Mesenteric fat pad (tissue), 1 donor: ENCODE results near the gene CLDN17. TPM values are rescaled to one million over a fixed set of nuclear protein-coding genes. Genes with fewer than 3 reads are reported as not detected.

ENCODE experiments used
- DNase-seq: peaks from one replicate; pipeline ENCODE4 v3.0.0-alpha.2; 2020; ENCODE audit warnings: low spot score
- total RNA-seq: library from RNA; stranded (reverse); fragmentation: NEBNext Ultra II Directional; extraction: Animal tissue kit (Norgen Biotek cat#: 25700); gene quantifications from one replicate; pipeline ENCODE4 v1.2.1, GENCODE V29; 2021
- donor health status: DM: yes; HTN: yes; CAD: no.

The CLDN17 gene
- total RNA-seq, 1 donor from 2014 or later: not detected

DNA sequence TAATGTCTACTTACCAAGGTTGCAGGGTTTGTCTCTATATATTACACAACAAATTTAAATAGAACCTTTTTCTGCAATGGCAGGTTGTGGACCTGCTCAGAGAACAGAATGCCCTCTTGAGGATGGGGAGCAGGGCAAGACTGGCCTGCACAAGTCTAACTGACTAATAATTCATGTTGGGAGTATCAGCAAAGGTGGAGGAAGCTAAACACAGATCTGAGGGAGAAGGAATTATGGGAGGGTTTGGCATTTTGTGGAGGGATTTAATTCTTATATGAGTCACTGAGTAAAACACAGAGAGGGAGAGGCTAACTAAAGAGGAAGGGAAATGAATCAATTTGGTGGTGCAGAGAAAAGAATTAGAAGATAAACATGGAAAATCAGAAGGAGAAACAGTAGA lies 40.0 kb downstream of the CLDN17 start:
- DNase-seq: no peak

GRCh38 chr21:30117631-30118030 lies 49.0 kb downstream of the CLDN17 start:
- no peak for DNase-seq

DNA sequence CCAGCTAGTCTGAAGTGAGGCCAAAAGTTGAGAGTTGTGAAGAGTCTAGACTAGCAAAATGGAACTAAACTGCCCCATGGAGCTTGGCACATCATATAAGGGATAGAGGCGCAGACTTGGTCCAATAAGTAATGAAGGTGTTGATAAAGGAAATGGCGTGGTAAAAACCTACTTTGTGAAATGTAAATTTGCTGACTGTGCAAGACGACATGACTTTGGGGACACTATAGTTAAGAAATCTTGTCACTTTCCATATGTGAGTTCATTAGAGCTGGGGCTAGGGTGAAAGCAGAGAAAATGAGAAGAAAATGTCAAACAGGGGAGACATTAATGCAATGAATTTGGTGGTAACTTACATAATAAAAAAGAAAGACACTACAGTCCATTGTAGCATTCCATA lies 50.1 kb downstream of the CLDN17 start:
- no peak for DNase-seq

Other genes starting within 250 kb of the CLDN17 start
- gene GRIK1, start 226.8 kb downstream of the CLDN17 start, total RNA-seq: 0.16 TPM
- gene CLDN8, start 49.3 kb upstream of the CLDN17 start, total RNA-seq: not detected
- not detected for gene KRTAP24-1, start 116.1 kb upstream of the CLDN17 start, total RNA-seq
- not detected for gene KRTAP25-1, start 122.7 kb upstream of the CLDN17 start, total RNA-seq
- not detected for gene KRTAP26-1, start 153.5 kb upstream of the CLDN17 start, total RNA-seq
- not detected for gene KRTAP27-1, start 170.9 kb upstream of the CLDN17 start, total RNA-seq
- not detected for gene KRTAP23-1, start 181.8 kb upstream of the CLDN17 start, total RNA-seq
- not detected for gene KRTAP13-2, start 205.5 kb upstream of the CLDN17 start, total RNA-seq
- gene KRTAP13-1, start 229.2 kb upstream of the CLDN17 start, total RNA-seq: not detected